RPMI7951 (cell line): ENCODE data around the gene LUZP2. TPM values are rescaled to one million over a fixed set of nuclear protein-coding genes. Genes with fewer than 3 reads are reported as not detected.

Source experiments
- DNase-seq: peaks from one replicate; pipeline ENCODE4 v3.0.0-alpha.2; 2012; ENCODE audit warnings: low read depth
- total RNA-seq: library from RNA; depleted of rRNA; stranded (reverse); fragments of >200 nt; shearing (Covaris generic); gene quantifications from 2 replicates; pipeline ENCODE4 v1.2.3, GENCODE V29; 2014

The LUZP2 gene
- total RNA-seq, 1 experiment from 2014 or later = not detected

- DNase-seq = no peak
Observed at GRCh38 chr11:24634606-24635160, 137.8 kb downstream of the LUZP2 start.

GRCh38 chr11:24635588-24636290 lies 138.9 kb downstream of the LUZP2 start:
- no peak for DNase-seq

GRCh38 chr11:24636291-24636629 lies 139.4 kb downstream of the LUZP2 start:
- no peak for DNase-seq

- DNase-seq = no peak
Observed at GRCh38 chr11:24637520-24637919, 140.7 kb downstream of the LUZP2 start.

- DNase-seq = no peak
Observed at GRCh38 chr11:24642648-24643047, 145.8 kb downstream of the LUZP2 start.

GRCh38 chr11:24645563-24645962 lies 148.7 kb downstream of the LUZP2 start:
- no peak for DNase-seq

GRCh38 chr11:24651873-24652272 lies 155.0 kb downstream of the LUZP2 start:
- DNase-seq = no peak

GRCh38 chr11:24653901-24654300 lies 157.0 kb downstream of the LUZP2 start:
- DNase-seq = no peak

- no peak for DNase-seq
Observed at GRCh38 chr11:24661331-24661730, 164.5 kb downstream of the LUZP2 start.

- DNase-seq = no peak
Observed at GRCh38 chr11:24664399-24664798, 167.5 kb downstream of the LUZP2 start.

GRCh38 chr11:24667353-24667968 lies 170.6 kb downstream of the LUZP2 start:
- no peak for DNase-seq

GRCh38 chr11:24678703-24679348 lies 182.0 kb downstream of the LUZP2 start:
- DNase-seq = no peak

- no peak for DNase-seq
Observed at GRCh38 chr11:24679821-24680351, 183.0 kb downstream of the LUZP2 start.

- no peak for DNase-seq
Observed at GRCh38 chr11:24683583-24683982, 186.7 kb downstream of the LUZP2 start.

GRCh38 chr11:24685821-24686220 lies 189.0 kb downstream of the LUZP2 start:
- DNase-seq = no peak

GRCh38 chr11:24687531-24688147 lies 190.8 kb downstream of the LUZP2 start:
- DNase-seq = no peak

GRCh38 chr11:24688981-24689380 lies 192.1 kb downstream of the LUZP2 start:
- no peak for DNase-seq

- peak; percentile 1 for DNase-seq
Observed at GRCh38 chr11:24697522-24698111, 200.8 kb downstream of the LUZP2 start.

- no peak for DNase-seq
Observed at GRCh38 chr11:24704716-24705115, 207.9 kb downstream of the LUZP2 start.

GRCh38 chr11:24705474-24705873 lies 208.6 kb downstream of the LUZP2 start:
- no peak for DNase-seq

- DNase-seq = no peak
Observed at GRCh38 chr11:24708616-24709015, 211.8 kb downstream of the LUZP2 start.
